ENCODE data around the gene PRR18.

PRR18 gene

DNA sequence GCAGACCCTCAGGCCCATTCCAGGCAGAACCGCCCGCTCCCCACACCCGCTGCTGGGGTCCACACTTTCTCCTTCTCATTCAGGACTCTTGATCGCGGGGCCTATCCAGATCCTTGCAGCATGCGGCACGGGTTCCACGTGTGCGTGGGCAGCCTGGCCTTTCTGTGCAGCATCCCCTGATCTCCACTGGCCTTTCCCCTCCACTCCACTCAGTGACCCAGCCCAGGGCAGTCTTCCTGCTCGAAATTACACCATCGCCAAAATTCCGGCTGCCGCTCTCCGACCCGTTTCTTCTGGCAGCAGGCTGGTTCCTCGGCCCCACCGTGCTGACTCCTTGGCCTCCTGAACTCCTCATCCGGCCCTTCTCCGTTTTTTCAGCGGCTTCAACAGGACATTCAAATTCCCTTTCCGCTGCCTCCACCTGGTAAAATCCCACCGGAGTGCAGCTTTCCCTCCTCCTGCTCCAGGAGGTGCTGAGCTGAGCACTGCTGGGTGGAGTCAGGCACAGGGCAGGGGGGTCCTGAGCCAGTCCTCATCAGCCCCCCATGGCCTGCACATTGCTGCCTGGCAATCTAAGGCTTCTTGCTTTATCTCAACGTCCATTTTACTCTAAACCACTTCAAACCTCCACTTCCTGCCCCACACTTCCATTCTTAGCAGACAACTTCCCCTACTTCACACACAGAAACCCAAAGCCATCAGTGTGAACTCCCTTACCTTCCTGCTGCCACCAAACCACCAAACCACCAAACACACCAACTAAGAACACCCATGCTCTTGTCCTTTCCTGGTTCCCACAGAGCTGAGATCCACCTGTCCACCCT lies 25.2 kb upstream of the PRR18 start:
- peak; percentile 35 for DNase-seq

DNA sequence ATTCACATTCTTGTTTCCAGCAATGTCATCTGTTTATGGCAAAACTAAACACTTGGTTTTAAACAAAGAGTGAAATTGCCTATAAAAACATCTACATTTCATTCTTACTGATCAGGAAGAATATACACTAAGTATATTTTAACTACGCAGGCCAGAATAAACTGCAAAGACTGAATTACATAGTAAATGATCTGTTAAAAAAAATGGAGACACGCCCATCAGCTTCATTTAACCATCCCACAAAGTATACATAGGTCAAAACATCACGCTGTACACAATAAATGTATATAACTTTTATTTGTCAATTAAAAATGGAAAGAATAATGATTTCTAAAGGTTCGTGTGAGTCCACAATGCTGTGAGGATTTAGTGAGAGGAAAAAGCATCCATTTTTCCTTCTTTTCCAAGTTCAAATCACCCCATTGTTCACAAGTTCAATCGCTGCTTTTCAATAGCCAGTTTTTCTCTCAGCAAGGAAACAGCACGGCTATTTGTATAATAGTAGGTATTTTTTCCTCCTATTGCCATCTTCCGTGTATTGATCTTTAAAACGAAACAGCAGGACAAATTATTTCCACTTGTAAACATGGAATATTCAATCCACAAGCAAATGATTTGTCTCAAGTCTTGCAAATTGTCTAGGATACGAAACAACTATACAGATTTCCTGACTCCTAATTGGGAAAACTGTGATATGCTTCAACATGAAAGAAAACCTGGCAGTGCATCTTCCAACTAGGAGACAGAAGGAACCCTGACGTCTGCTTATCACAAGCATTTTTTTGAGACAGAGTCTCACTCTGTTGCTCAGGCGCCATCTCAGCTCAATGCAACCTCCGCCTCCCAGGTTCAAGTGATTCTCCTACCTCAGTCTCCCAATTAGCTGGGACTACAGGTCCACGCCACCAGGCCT lies 23.6 kb upstream of the PRR18 start:
- no peak for DNase-seq

DNA sequence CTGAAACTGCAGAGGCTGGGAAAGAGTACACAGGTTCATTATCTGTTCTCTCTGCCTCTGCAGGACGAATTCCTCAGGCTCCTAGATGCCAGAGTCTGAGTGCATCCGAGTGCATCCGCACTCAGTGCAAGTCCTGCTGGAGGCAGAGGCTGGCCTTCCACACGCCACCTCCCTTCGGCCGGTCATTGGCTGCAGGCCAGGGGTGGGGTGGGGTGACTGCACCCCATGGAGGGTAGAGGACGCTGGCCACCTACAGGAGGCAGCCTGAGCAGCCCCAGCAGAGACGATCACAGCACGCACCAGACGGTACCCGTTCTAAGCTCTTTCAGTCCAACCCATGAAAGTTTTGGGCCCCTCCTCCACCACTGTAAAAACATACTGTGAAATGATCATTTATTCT lies 22.4 kb upstream of the PRR18 start:
- no peak for DNase-seq

DNA sequence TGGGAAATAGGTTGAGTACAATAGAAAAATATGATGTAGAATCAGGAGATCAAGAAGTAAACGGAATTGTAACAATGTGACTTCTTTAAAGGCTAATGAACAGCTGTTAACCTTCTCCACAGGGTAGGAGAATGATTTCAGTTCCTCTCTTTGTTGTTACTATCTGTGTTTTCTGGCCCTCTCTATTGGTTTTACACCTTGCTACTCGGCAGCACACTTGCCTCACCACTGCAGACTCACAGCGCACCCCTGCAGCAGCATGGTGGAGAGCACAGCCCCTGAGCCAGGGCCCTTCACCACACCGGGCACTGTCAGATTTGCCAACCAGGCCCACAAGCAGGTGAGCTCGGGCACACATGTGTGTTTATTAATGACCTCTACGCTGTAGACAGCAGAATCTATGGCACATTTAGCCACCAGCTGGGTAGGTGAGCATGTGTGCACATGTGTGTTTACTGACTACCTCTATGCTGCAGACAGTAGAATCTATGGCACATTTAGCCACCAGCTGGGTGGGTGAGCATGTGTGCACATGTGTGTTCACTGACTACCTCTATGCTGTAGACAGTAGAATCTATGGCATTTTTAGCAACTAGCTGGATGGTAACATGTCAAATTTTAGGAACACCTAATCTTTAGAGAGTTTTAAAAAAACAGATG lies 17.3 kb upstream of the PRR18 start:
- no peak for DNase-seq

DNA sequence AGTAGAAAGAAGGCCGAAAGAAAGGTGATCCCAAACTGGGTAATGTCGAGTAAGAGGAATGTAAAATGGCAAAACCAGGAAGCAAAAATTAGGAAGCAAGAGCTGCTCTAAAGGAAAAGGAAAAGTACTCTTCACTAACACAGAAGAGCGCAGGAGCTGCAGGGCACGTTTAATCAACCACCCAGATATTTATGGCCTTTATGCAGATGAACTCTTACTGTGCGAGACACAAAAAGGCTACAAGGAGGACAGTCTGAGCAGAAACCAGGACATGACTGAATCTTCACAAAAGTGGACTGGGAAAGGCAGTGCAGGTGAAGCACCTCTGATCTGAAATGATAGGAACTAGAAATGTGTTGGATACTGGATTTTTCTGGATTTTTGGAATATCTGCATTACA lies 15.2 kb upstream of the PRR18 start:
- DNase-seq, result no peak

DNA sequence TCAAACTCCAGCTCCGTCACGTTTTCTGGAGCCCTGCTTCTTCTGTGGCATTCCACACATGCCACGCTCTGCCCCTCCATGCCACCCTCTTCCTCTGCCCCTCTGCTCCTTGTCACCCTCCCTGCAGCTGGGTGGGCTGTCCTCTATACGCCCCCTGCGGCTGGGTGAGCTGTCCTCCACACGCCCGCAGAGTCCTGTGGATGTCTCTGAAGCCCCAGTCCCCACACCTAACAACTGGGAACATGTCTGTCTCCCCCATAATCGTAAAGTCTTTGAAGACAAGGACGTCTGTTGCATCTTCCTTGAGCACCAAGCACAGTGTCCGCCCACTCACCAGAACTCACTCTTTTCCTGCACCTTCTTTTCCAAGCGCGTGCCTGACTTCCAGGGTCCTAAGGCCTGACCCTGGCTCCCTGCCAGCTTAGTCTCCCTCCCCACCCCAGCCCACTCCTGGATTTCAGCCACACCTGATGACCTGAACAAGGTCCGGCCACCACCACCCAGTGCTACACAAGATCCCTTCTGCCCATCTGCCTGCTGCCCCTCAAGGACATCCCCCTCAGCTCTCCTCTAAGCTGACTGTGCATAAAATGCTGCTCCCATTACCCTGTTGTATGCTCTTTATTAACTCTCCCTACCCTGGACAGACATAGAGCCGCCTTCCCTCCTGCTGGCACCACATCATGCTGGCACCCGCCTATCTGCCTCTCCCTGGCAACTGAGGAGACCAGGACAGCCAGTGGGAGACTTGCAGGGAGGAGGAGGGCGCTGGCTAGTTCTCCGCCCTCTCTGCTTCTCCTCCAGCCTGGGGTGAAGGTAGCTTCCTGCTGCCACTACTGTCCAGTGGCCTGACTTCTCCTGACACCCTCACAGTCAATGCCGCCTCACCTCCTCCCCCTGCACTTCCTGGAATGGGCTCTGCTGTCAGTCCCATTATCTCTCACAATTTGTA lies 10.7 kb upstream of the PRR18 start:
- DNase-seq, result no peak

DNA sequence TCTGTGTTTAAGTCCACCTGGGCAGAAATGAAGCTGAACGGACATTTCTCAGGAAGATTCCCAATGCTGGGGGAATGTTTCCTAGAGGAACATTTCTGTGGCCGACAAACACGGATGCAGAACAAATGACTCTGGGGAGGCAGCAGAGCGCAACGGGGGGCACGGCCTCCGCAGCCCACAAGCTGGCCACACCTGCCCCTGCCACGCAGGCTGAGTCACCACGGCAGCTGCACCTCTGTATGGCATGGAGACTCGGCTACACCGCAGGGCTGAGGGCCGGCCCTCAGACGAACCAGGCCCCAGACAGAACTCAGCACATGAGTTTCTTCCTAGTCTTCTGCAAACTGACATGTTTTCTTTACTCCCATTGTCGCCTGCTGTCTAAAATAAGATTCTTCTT lies 10.0 kb upstream of the PRR18 start:
- DNase-seq, result no peak

DNA sequence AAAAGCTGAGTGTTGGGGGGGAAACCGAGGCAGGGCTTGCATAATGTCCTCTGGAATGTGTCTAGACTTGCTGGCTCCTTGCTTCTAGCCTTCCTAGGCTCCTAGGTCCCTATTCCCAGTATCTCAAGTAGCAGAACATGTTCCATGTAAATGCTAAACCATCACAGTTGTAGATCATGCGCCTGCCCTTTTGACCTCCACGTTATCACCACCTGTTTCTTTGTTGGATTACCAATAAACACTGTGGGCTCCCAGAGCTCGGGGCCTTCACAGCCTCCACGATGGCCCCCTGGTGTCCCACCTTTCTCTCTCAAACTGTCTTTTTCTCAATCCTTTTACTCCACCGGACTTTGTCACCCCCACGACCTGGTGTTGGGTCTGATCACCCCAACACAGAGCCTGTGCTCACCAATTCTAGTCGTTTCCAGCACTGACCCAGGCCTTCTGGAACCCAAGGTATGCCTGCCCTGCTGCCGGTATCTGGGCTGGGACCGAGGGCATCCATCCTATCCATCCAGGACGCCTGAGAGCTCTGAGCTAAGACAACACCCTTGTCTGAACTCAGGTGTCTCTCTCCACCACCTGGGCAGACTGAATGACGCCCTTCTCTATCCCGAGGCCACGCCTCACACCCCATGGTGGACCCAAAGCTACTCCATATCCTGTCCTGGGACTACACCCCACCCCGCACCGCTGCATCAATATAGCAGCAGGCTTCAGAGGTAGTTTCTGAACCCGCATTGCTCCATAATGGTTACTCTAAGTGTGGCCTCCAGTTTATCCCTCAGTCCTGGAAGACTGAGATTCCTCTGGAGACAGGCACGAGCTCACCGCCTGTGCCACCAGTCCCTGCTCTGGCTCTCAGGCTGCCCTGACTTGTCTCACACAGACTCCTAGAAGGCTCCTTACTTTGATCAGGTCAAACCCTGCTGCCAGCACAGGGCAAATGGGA lies 9.3 kb upstream of the PRR18 start:
- DNase-seq, result no peak

DNA sequence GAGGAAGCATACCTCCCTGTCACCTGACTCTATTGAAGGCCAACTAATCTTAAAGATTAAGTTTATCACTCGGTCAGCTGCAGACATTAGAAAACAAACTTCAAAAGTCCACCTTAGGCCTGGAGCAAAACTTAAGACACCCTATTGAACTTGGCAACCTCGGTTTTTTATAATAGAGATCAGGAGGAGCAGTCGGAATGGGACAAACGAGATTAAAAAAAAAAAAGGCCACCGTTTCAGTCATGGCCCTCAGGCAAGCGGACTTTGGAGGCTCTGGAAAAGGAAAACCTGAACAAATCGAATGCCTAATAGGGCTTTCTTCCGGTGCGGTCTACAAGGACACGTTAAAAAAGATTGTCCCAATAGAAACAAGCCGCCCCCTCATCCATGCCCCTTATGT lies 7.2 kb upstream of the PRR18 start:
- no peak for DNase-seq

DNA sequence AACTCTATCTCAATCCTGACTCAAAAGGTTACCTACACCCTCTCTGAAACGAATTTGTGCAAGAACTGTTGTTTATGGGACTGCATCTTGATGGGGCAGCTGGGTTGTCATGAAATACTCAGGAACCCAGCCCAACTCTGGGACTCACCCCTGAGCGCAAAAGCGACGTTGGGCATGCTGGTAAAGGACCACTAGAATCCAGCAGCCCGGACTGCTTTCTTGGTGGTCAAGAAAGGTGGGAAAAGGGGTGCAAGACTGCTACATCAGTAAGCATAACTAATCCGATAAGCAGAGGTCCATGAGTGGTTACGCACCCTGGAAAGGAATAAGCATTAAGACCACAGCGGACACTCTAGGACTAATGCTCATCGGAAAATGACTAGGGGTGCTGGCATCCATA lies 6.3 kb upstream of the PRR18 start:
- no peak for DNase-seq

DNA sequence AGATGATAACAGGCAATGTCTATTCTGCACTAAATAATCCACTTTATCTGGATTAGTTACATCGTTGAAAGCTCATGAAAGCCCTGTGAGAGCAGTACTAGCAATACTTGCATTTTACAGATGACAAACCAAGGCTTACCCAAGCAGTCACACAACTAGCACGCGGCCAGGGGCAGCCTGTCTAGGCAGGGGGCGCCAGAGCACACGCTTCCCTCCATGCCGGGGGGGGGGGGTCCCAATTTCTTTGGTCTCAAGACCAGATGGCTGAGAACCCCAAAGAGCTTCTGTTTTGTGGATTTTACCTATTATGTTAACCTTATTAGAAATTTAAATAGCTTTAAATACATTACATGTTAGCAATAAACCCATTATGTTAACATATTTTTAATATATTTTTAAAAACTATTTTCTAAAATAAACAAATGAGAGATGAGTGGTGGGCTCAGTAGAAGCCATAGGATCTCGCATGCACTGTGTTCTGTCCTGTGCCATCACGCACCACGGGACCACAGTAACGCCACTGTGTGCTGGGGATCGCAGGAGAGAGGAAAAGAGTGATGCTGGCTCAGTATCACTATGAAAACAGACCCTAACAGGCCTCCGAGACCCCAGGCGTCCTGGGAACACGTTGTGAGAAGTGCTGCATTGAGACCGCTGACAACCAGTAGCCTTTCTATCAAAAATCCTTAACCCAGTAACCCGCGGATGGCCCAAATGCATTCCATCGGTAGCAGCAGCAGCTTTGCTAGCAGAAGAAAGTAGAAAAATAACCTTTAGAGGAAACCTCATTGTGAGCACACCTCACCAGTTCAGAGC lies 5.3 kb upstream of the PRR18 start:
- DNase-seq, result no peak

DNA sequence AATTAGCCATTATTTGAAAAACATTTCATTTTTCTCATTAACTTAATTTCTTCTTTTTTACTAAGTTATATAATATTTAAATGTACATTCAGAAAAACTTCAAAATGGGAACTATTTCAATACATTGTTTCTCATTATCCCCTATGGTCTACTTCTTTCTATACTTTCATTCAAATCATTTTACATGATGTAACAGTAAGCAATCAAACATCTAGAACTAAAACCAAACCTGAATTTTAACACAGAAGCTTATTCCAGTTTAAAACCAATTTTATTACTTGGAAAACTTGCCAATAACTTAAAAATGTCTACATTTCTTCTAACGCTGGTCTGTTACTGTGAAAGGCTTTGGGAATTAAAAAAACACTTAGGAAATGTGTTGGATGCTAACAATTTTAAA lies 4.6 kb upstream of the PRR18 start:
- DNase-seq, result no peak

DNA sequence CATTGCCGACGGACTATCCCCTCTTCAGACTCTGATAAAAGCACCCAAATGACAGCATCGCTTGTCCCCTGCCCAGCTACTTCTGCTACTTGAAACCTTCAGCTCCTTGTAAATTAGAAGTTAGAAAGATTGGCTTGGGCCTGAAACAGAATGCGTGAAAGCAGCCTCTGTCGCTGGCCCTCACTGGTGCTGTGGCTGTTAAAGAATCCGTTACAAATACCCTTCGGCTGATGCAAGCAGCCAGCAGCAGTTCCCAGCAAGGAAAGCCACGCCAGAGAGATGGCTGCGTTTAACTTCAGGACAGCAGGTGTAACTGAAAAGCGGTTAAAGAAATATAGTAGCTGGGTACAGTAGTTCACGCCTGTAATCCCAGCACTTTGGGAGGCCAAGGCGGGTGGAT lies 2.4 kb upstream of the PRR18 start:
- DNase-seq, result no peak

DNA sequence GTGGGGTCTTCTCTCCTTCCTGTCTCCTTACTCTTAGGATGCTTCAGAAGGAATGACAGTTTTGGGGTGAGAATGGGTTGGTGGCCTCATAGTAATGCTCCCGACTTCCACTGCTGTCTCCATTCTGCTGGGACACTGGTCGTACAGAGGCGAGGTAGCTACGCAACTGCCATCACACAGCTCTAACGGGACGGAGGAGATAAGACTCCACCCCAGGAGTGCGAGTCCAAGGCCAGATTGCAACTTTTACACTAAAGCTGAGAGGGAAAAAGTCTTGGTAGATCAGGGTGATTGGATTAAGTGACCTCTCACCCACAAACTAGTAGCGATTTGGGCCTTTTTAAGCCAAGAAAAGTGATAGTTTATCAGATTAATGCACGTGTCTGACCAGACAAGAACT lies 1.8 kb upstream of the PRR18 start:
- no peak for DNase-seq

DNA sequence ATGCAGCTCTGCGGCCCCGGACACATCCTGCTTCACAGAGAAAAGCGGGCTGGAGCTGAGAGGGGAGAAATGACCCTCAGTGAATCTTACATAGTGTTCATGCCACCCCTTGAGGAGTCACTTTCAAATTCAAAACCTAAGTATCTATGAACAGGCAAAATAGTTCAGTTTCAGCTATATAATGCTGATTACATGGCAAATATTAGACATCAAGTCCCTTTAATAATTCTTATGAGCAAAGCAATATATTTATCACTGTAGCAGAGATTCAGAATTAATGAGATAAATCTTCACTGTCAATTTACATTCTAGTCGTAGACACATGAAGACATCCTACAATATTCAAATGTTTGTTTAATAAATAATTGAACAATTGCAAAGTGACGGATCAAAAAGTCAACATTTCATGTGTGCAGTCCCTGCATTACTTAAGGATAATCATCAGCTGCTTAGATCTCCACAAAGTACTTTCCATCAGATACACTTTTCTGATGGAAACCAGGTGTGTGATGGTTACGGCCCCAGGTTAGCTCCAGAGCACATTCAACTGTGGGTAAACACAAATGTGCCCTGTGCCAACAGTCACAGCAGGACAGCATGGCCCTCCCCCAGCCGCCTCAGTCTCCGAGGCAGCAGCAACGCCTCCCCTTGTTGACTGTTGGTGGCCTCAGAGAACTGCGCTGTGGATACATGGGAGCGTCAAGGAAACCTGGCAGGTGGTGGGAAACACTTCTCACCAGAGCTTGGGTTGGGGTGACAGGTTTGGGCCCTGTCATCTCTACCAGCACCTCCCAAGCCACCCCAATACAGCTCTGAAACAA lies 787 bp upstream of the PRR18 start:
- no peak for DNase-seq

DNA sequence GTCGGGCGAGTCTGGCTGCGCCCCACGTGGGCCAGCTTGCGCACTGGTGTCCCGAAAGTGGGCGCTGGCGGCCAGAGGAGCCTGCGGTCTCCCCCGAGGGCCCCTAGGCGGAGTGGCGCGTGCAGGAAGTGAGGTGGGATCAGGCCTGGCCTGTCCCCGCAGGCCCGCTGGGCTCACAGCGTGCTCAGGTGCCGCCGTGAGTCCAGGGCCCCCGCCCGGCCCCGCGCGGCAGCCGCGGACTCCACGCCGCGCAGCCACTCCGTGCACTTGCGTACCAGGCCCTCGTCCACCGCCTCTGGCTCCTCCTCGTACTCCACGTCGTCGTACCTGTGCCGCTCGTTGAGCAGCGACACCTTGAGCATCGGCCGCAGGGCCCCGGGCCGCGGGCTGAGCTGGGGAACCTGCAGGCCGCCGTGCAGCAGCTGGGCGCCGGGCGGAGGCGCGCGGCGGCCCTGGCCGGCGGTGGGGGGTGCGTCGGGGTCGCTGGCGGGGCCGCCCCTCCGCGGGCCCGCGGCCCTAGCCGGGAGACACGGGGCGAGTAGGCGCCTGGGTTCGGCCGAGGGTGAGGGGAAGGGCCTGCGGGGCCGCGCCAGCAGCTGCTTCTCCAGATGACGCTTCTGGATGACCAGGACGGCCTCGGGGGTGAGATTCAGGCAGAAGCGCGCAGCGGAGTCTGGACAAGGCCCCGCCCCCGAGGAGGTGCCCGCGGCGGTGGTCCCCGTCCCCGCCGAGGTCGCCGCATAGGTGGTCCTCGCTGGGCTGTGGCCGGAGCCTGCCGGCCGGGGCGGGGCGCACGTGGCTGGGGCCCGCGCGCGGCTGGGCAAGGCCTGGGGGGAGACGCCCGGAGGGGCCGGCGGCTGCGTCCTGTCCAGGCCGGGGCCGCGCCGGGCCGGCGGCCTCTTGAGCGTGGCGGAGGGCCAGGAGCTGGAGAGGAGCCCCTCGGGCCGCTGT lies 835 bp downstream of the PRR18 start:
- DNase-seq, result no peak

DNA sequence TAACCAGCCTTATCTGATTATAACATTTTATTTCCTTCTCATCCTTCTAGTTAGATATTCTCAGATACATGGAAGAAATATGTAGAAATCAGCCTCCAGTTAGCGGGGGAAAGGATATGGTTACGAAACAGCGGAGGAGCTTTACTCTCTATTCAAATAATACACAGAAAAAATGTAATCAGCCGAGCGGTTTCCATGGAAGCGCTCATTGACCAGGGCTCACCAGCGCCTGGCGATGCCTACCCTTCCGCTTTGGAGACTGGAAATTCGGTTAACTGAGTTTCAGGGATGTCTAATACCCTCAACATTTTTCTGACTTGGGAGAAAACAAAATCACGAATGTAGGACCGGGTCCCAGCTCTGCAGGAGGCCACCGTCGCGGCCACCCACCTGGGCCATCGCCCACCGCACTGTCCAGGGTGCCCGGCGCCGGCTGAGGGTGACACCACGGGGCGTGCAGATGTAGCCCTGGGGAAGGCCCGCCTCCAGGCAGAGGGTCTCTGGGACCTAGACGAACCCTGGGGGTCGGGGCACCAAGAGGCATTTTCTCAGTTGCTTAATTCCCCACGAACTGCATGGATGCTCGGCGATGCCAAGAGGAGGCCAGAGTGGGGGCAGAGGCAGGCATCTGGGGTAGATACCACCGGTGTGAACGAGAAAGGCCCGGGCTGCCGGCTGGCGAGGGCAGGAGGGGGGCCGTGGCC lies 1.7 kb downstream of the PRR18 start:
- no peak for DNase-seq

Data from KG1 (cell line).